ENCODE data around the gene BASP1. TPM values are rescaled to one million over a fixed set of nuclear protein-coding genes. Genes with fewer than 3 reads are reported as not detected.

BASP1 gene
- total RNA-seq, 2 experiments from 2014 or later, result 0.70 to 0.93 TPM

DNA sequence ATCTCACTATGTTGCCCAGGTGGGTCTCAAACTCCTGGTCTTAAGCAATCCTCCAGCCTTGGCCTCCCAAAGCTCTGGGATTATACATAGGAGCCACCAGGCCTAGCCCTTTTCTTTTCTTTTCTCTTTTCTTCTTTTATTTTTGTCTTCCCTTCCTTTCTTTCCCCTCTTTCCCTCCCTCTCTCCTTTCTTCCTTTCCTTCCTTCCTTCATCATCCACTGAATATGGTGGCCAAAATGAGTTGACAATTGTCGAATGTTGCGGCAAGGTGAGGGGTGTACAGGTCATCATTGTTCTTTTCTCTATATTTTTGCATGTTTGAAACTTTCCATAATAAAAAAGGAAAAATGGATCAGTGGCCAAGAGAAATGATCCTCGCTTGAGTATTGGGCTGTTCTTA, 32.1 kb upstream of the BASP1 start:
- no peaks in the 10 kb centered on the region for H3K4me1 ChIP-seq (ENCODE audit: insufficient read depth, low read length)
- intact Hi-C loops (cut with DNase I, micrococcal nuclease), result no loop called here
- H3K9me3 ChIP-seq (ENCODE audit: control insufficient read depth in 1 of 2, insufficient read depth in 1 of 2, low read length in 2 of 2), result peaks cover 0 to 4% of the 10 kb centered on the region in 2 experiments
- H3K36me3 ChIP-seq (ENCODE audit: insufficient read depth, low read length), result no peaks in the 10 kb centered on the region
- POLR2A ChIA-PET, result no interaction called here
- Mint-ChIP-seq H3K4me1 (ENCODE audit: low read depth) (no peaks in the 10 kb centered on the region), H3K9me3 (no peaks in the 10 kb centered on the region), H3K36me3 (ENCODE audit: low read depth) (no peaks in the 10 kb centered on the region), H3K27ac (no peak overlapping the region), H3K4me3 (no peak overlapping the region), H3K27me3 (peaks cover 5% of the 10 kb centered on the region)
- DNase-seq (no peak), ATAC-seq (ENCODE audit: poor library complexity) (no peak)
- no peak overlapping the region for H3K27ac ChIP-seq (ENCODE audit: low read depth in 1 of 2, low read length in 2 of 2)
- no peak overlapping the region for H3K4me3 ChIP-seq (ENCODE audit: low read length)
- TF ChIP-seq CTCF (IDR thresholded peaks at IDR 0.05), result no peak
- H3K27me3 ChIP-seq (ENCODE audit: control insufficient read depth in 1 of 2, insufficient read depth in 2 of 2, low read length in 2 of 2), result no peaks in the 10 kb centered on the region
- CTCF ChIA-PET, result no interaction called here

GRCh38 chr5:17185773-17186172, 31.7 kb upstream of the BASP1 start:
- H3K4me1 Mint-ChIP-seq (ENCODE audit: low read depth), result no peaks in the 10 kb centered on the region
- H3K9me3 ChIP-seq (ENCODE audit: control insufficient read depth in 1 of 2, insufficient read depth in 1 of 2, low read length in 2 of 2), result peaks cover 0 to 4% of the 10 kb centered on the region in 2 experiments

DNA sequence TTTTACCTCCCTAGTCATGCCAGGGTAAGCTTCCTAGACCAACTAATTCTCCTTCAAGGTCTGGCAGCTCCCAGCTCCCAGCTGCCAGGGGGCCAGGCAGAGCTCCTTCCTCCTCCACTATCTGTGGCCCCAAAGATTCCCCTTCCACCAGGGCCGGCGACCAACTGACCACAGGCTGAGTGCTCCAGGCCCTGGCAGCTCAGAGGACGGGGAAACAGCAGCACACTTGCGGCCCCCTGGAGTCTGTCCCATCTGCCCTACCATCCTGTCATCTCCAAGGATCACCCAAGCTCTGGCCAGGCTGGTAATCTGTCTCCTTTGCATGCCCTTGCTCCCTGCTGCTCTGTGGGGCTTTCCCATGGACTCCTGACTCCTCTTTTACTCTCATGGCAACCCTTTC, 31.2 kb upstream of the BASP1 start:
- ChIA-PET POLR2A (no interaction called here), CTCF (no interaction called here)
- TF ChIP-seq CTCF (IDR thresholded peaks at IDR 0.05), result no peak
- ATAC-seq (ENCODE audit: poor library complexity) (no peak), DNase-seq (no peak)
- Mint-ChIP-seq H3K9me3 (no peaks in the 10 kb centered on the region), H3K36me3 (ENCODE audit: low read depth) (no peaks in the 10 kb centered on the region), H3K4me3 (no peak overlapping the region), H3K4me1 (ENCODE audit: low read depth) (no peaks in the 10 kb centered on the region), H3K27me3 (peaks cover 13% of the 10 kb centered on the region), H3K27ac (no peak overlapping the region)
- intact Hi-C loops (cut with DNase I, micrococcal nuclease), result no loop called here
- Histone ChIP-seq H3K4me3 (ENCODE audit: low read length) (no peak overlapping the region), H3K4me1 (ENCODE audit: insufficient read depth, low read length) (no peaks in the 10 kb centered on the region), H3K27ac (ENCODE audit: low read depth in 1 of 2, low read length in 2 of 2) (no peak overlapping the region), H3K9me3 (ENCODE audit: control insufficient read depth in 1 of 2, insufficient read depth in 1 of 2, low read length in 2 of 2) (peaks cover 0 to 4% of the 10 kb centered on the region in 2 experiments), H3K36me3 (ENCODE audit: insufficient read depth, low read length) (no peaks in the 10 kb centered on the region), H3K27me3 (ENCODE audit: control insufficient read depth in 1 of 2, insufficient read depth in 2 of 2, low read length in 2 of 2) (no peaks in the 10 kb centered on the region)

More at GRCh38 chr5:17185773-17186172, 31.7 kb upstream of the BASP1 start:
- TF ChIP-seq CTCF (IDR thresholded peaks at IDR 0.05), result no peak
- no peak overlapping the region for H3K27ac ChIP-seq (ENCODE audit: low read depth in 1 of 2, low read length in 2 of 2)
- Mint-ChIP-seq H3K36me3 (ENCODE audit: low read depth) (no peaks in the 10 kb centered on the region), H3K9me3 (no peaks in the 10 kb centered on the region), H3K27ac (no peak overlapping the region), H3K4me3 (no peak overlapping the region), H3K27me3 (peaks cover 9% of the 10 kb centered on the region)
- no peaks in the 10 kb centered on the region for H3K36me3 ChIP-seq (ENCODE audit: insufficient read depth, low read length)
- no peaks in the 10 kb centered on the region for H3K27me3 ChIP-seq (ENCODE audit: control insufficient read depth in 1 of 2, insufficient read depth in 2 of 2, low read length in 2 of 2)
- intact Hi-C loops (cut with DNase I, micrococcal nuclease), result no loop called here
- CTCF ChIA-PET, result no interaction called here
- no peak overlapping the region for H3K4me3 ChIP-seq (ENCODE audit: low read length)
- DNase-seq (no peak), ATAC-seq (ENCODE audit: poor library complexity) (no peak)
- POLR2A ChIA-PET, result no interaction called here
- H3K4me1 ChIP-seq (ENCODE audit: insufficient read depth, low read length), result no peaks in the 10 kb centered on the region

All from CD4-positive, alpha-beta T cell (primary cell).